GM11168 (cell line): ENCODE measurements around the gene NAALADL2.

Experiments
- in situ Hi-C: fragments of 300-500 bp; cut with MboI; formaldehyde crosslinking; loops from one replicate; pipeline ENCODE4 v1.12.0; 2022; ENCODE audit warnings: low sequenced_read_pairs; ENCODE audit not compliant: unreplicated experiment

NAALADL2 gene

GRCh38 chr3:175837962-175838361 is 978.8 kb downstream of the NAALADL2 start:
- in situ Hi-C loops, result no loop called here

GRCh38 chr3:175839366-175840005 is 980.4 kb downstream of the NAALADL2 start:
- in situ Hi-C loops, result no loop called here

GRCh38 chr3:175851541-175851940 is 992.4 kb downstream of the NAALADL2 start:
- in situ Hi-C loops, result no loop called here

- in situ Hi-C loops, result no loop called here
These were observed 993.4 kb downstream of the NAALADL2 start for GRCh38 chr3:175852560-175852959.

GRCh38 chr3:175857666-175858270 is 998.6 kb downstream of the NAALADL2 start:
- in situ Hi-C loops, result no loop called here
